NOMO-1 treated with dmso at 0.1 percent for 144 hours (cell line): ENCODE data around the gene FIBCD1.
"Not testable (repeated sequence)": the region's sequence is repeated elsewhere in the genome, so short reads cannot be mapped to it uniquely, and the experiment has no call there.

ENCODE experiments used
- DNase-seq: peaks from one replicate; lab custom pipeline; 2025; ENCODE audit not compliant: unreplicated experiment; lab: John Stamatoyannopoulos, UW

Gene FIBCD1

GRCh38 chr9:130954925-130955324 is 15.9 kb upstream of the FIBCD1 start:
- DNase-seq, result not testable (repeated sequence)

GRCh38 chr9:130954317-130954716 is 15.3 kb upstream of the FIBCD1 start:
- no peak for DNase-seq

- no peak for DNase-seq
These were observed 13.2 kb upstream of the FIBCD1 start for GRCh38 chr9:130952065-130952762.

GRCh38 chr9:130950039-130950311 is 10.9 kb upstream of the FIBCD1 start:
- no peak for DNase-seq

- DNase-seq, result no peak
These were observed 10.4 kb upstream of the FIBCD1 start for GRCh38 chr9:130949188-130950038.

GRCh38 chr9:130948266-130948665 is 9.2 kb upstream of the FIBCD1 start:
- DNase-seq, result no peak

GRCh38 chr9:130947618-130948140 is 8.6 kb upstream of the FIBCD1 start:
- DNase-seq, result no peak

- DNase-seq, result no peak
These were observed 7.9 kb upstream of the FIBCD1 start for GRCh38 chr9:130946766-130947617.

GRCh38 chr9:130945173-130945572 is 6.1 kb upstream of the FIBCD1 start:
- DNase-seq, result no peak

GRCh38 chr9:130944510-130945058 is 5.5 kb upstream of the FIBCD1 start:
- no peak for DNase-seq

- no peak for DNase-seq
These were observed 4.7 kb upstream of the FIBCD1 start for GRCh38 chr9:130943777-130944176.

GRCh38 chr9:130943221-130943620 is 4.2 kb upstream of the FIBCD1 start:
- no peak for DNase-seq

- no peak for DNase-seq
These were observed 3.6 kb upstream of the FIBCD1 start for GRCh38 chr9:130942679-130943078.

- DNase-seq, result no peak
These were observed 3.0 kb upstream of the FIBCD1 start for GRCh38 chr9:130942084-130942483.

- DNase-seq, result no peak
These were observed 1.9 kb upstream of the FIBCD1 start for GRCh38 chr9:130940693-130941576.

GRCh38 chr9:130940027-130940549 is 1.0 kb upstream of the FIBCD1 start:
- no peak for DNase-seq

- DNase-seq, result no peak
These were observed 469 bp upstream of the FIBCD1 start for GRCh38 chr9:130939405-130940026.

- no peak for DNase-seq
These were observed 829 bp downstream of the FIBCD1 start for GRCh38 chr9:130938184-130938651.
